ENCODE results near the gene PTX4.

- TF ChIP-seq CTCF (IDR thresholded peaks at IDR 0.05; ENCODE audit: borderline replicate concordance, extremely low read depth, low read length, poor library complexity, severe bottlenecking) (no peak), EZH2 (IDR thresholded peaks at IDR 0.05; ENCODE audit: borderline replicate concordance, low read depth, low read length, severe bottlenecking) (no peak)
Observed at GRCh38 chr16:1505073-1505844, 16.5 kb upstream of the PTX4 start.

All from DND-41 (cell line).